Endodermal cell (in vitro differentiated cells): ENCODE data around the gene CIB1. TPM values are rescaled to one million over a fixed set of nuclear protein-coding genes. Genes with fewer than 3 reads are reported as not detected.

ENCODE experiments used
- DNase-seq: peaks from one replicate; pipeline ENCODE4 v3.0.0-alpha.2; 2017
- H3K27ac ChIP-seq: 2 replicates; pipeline ENCODE4 v1.5.1; 2013; ENCODE audit warnings: mild to moderate bottlenecking, low read depth, low read length, moderate library complexity
- H3K27me3 ChIP-seq: 2 replicates; pipeline ENCODE4 v1.6.1; 2013; ENCODE audit warnings: mild to moderate bottlenecking, low read length, moderate library complexity; ENCODE audit not compliant: insufficient read depth, control insufficient read depth, poor library complexity, severe bottlenecking
- H3K36me3 ChIP-seq: 2 replicates; pipeline ENCODE4 v1.7.0; 2013; ENCODE audit warnings: mild to moderate bottlenecking, low read length, moderate library complexity; ENCODE audit not compliant: control insufficient read depth, insufficient read depth
- H3K4me1 ChIP-seq: one replicate; pipeline ENCODE4 v1.7.0; 2013; ENCODE audit warnings: low read length; ENCODE audit not compliant: control insufficient read depth, insufficient read depth
- H3K4me3 ChIP-seq: 2 replicates; pipeline ENCODE4 v1.5.1; 2013; ENCODE audit warnings: mild to moderate bottlenecking, low read length, moderate library complexity
- H3K9ac ChIP-seq: 2 replicates; pipeline ENCODE4 v1.6.1; 2013; ENCODE audit warnings: mild to moderate bottlenecking, low read length, moderate library complexity; ENCODE audit not compliant: poor library complexity, severe bottlenecking; ENCODE audit errors: extremely low read depth
- H3K9me3 ChIP-seq: 2 replicates; pipeline ENCODE4 v1.6.1; 2013; ENCODE audit warnings: mild to moderate bottlenecking, low read length, moderate library complexity; ENCODE audit not compliant: control insufficient read depth
- H3K27ac Mint-ChIP-seq: 2 replicates; pipeline ENCODE4 v1.8.0; 2020; ENCODE audit warnings: mixed read lengths
- H3K27me3 Mint-ChIP-seq: 2 replicates; pipeline ENCODE4 v1.8.0; 2021; ENCODE audit warnings: mild to moderate bottlenecking, mixed read lengths; ENCODE audit not compliant: insufficient read depth
- H3K36me3 Mint-ChIP-seq: 2 replicates; pipeline ENCODE4 v1.8.0; 2020; ENCODE audit warnings: low read depth, mixed read lengths
- H3K4me1 Mint-ChIP-seq: 2 replicates; pipeline ENCODE4 v1.8.0; 2020; ENCODE audit warnings: mixed read lengths
- H3K4me3 Mint-ChIP-seq: 2 replicates; pipeline ENCODE4 v1.8.0; 2020; ENCODE audit warnings: mild to moderate bottlenecking, moderate library complexity, mixed read lengths
- H3K9me3 Mint-ChIP-seq: 2 replicates; pipeline ENCODE4 v1.8.0; 2020; ENCODE audit warnings: mild to moderate bottlenecking, mixed read lengths
- WGBS, 2 experiments: methylation state at CpG; one replicate each; pipeline versions ENCODE4 v1.1.5 to v1.1.7; 2013; ENCODE audit warnings: missing lambda C conversion rate in 2 of 2, mixed read lengths in 1 of 2; ENCODE audit not compliant: insufficient coverage in 1 of 2, insufficient read length in 1 of 2; 5-methylcytosine and 5-hydroxymethylcytosine counted together
- total RNA-seq, 2 donors: library from RNA; stranded (reverse); fragmentation: NEBNext Ultra II Directional in 1 of 2; extraction: Animal tissue kit (Norgen Biotek cat#: 25700) in 1 of 2; gene quantifications; 2 replicates in 1 of 2; 3 replicates in 1 of 2; pipeline ENCODE4 v1.2.1, GENCODE V29; 2021
- TF ChIP-seq, protein P1 (sequence below): fragments of 200-600 bp; sonication (generic); conservative IDR thresholded peaks from 2 replicates; pipeline ENCODE4 v1.5.0; 2021; ENCODE audit warnings: antibody characterized with exemption, mild to moderate bottlenecking

Gene CIB1
- total RNA-seq, 2 donors from 2014 or later, result 31.3 to 34.0 TPM

DNA sequence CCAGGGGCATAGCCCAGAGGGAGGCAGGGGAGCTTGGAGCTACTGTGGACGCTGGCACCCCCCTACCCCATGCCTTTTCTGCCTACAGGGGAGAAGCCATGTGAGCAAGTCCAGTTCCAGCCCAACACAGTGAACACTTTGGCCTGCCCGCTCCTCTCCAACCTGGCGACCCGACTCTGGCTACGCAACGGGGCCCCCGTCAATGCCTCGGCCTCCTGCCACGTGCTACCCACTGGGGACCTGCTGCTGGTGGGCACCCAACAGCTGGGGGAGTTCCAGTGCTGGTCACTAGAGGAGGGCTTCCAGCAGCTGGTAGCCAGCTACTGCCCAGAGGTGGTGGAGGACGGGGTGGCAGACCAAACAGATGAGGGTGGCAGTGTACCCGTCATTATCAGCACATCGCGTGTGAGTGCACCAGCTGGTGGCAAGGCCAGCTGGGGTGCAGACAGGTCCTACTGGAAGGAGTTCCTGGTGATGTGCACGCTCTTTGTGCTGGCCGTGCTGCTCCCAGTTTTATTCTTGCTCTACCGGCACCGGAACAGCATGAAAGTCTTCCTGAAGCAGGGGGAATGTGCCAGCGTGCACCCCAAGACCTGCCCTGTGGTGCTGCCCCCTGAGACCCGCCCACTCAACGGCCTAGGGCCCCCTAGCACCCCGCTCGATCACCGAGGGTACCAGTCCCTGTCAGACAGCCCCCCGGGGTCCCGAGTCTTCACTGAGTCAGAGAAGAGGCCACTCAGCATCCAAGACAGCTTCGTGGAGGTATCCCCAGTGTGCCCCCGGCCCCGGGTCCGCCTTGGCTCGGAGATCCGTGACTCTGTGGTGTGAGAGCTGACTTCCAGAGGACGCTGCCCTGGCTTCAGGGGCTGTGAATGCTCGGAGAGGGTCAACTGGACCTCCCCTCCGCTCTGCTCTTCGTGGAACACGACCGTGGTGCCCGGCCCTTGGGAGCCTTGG lies 5.6 kb downstream of the CIB1 start:
- no peaks in the 10 kb centered on the region for H3K27me3 ChIP-seq
- H3K9me3 Mint-ChIP-seq, result no peaks in the 10 kb centered on the region
- H3K4me3 Mint-ChIP-seq, result no peak overlapping the region
- no peak overlapping the region for H3K27ac ChIP-seq
- no peak for DNase-seq
- TF ChIP-seq, protein P1, sequence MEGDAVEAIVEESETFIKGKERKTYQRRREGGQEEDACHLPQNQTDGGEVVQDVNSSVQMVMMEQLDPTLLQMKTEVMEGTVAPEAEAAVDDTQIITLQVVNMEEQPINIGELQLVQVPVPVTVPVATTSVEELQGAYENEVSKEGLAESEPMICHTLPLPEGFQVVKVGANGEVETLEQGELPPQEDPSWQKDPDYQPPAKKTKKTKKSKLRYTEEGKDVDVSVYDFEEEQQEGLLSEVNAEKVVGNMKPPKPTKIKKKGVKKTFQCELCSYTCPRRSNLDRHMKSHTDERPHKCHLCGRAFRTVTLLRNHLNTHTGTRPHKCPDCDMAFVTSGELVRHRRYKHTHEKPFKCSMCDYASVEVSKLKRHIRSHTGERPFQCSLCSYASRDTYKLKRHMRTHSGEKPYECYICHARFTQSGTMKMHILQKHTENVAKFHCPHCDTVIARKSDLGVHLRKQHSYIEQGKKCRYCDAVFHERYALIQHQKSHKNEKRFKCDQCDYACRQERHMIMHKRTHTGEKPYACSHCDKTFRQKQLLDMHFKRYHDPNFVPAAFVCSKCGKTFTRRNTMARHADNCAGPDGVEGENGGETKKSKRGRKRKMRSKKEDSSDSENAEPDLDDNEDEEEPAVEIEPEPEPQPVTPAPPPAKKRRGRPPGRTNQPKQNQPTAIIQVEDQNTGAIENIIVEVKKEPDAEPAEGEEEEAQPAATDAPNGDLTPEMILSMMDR, result no peak
- H3K27me3 Mint-ChIP-seq, result no peaks in the 10 kb centered on the region
- H3K9me3 ChIP-seq, result no peaks in the 10 kb centered on the region
- peaks cover 9% of the 10 kb centered on the region for H3K36me3 ChIP-seq
- no peak overlapping the region for H3K9ac ChIP-seq
- H3K36me3 Mint-ChIP-seq, result peaks cover 25% of the 10 kb centered on the region
- H3K27ac Mint-ChIP-seq, result no peak overlapping the region
- peaks cover 3% of the 10 kb centered on the region for H3K4me1 Mint-ChIP-seq
- no peak overlapping the region for H3K4me3 ChIP-seq
- no peaks in the 10 kb centered on the region for H3K4me1 ChIP-seq
- 93 to 99% methylated on average over 23 to 38 of the region's 38 CpGs for WGBS, 2 experiments

DNA sequence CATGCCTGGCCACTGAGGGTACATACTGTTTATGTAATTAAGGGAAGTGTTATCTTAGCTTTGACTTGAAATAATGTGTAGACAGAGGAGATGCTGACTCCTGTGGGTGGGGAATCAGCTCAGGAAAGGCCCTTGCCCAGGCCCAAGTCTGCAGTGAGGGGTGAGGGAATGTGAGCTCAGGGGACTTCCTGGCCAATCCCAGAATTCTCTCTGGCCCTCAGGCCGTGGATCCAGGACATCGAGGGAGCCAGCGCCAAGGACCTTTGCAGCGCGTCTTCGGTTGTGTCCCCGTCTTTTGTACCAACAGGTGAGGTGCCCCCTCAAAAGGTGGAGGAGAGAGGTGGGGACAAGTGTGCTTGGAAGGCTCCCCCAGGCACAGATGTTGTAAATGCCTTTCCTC lies 6.4 kb downstream of the CIB1 start:
- H3K4me1 ChIP-seq, result no peaks in the 10 kb centered on the region
- 89 to 96% methylated on average over 3 to 7 of the region's 7 CpGs for WGBS, 2 experiments
- TF ChIP-seq, protein P1, result no peak
- Mint-ChIP-seq H3K36me3 (peaks cover 25% of the 10 kb centered on the region), H3K9me3 (no peaks in the 10 kb centered on the region), H3K27ac (no peak overlapping the region), H3K4me1 (no peaks in the 10 kb centered on the region), H3K4me3 (no peak overlapping the region), H3K27me3 (no peaks in the 10 kb centered on the region)
- DNase-seq, result no peak
- H3K27me3 ChIP-seq, result no peaks in the 10 kb centered on the region
- no peaks in the 10 kb centered on the region for H3K9me3 ChIP-seq
- H3K36me3 ChIP-seq, result peaks cover 9% of the 10 kb centered on the region
- H3K9ac ChIP-seq, result no peak overlapping the region
- H3K27ac ChIP-seq, result no peak overlapping the region
- H3K4me3 ChIP-seq, result no peak overlapping the region

DNA sequence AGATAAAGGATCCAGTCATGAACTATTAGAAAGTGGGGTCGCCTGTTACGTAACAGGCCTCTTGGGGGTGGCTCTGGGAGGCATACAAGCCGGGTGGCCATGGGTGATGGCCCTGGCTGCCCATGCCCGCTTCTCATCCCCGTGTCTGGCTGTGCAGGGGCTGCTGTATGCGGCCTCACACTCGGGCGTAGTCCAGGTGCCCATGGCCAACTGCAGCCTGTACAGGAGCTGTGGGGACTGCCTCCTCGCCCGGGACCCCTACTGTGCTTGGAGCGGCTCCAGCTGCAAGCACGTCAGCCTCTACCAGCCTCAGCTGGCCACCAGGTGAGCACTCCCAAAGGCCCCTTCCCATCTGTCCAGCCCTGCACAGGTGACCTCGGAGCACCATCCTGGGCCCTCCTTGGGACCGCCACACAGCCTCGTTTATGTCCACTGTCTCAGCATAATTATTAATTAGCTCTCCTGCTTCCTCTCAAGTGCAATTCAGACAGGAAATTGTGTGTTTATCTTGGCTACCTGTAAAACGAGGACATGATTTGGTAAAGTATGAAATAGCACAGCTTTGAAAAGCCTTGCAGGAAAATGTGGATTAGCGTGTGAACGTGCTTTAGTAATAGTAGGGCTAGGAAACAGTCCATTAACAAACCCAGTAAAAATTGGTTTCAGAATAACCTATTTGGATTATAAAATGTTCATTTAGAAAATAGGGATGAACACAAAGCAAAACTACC lies 8.1 kb downstream of the CIB1 start:
- no peak for DNase-seq
- Mint-ChIP-seq H3K4me3 (no peak overlapping the region), H3K36me3 (peaks cover 32% of the 10 kb centered on the region), H3K27me3 (no peaks in the 10 kb centered on the region), H3K4me1 (no peaks in the 10 kb centered on the region), H3K27ac (no peak overlapping the region), H3K9me3 (no peaks in the 10 kb centered on the region)
- no peak overlapping the region for H3K4me3 ChIP-seq
- H3K36me3 ChIP-seq, result peaks cover 9% of the 10 kb centered on the region
- H3K27me3 ChIP-seq, result no peaks in the 10 kb centered on the region
- no peaks in the 10 kb centered on the region for H3K4me1 ChIP-seq
- H3K9ac ChIP-seq, result no peak overlapping the region
- WGBS, 2 experiments, result 94 to 96% methylated on average over 15 to 18 of the region's 18 CpGs
- TF ChIP-seq, protein P1, result no peak
- no peak overlapping the region for H3K27ac ChIP-seq
- no peaks in the 10 kb centered on the region for H3K9me3 ChIP-seq
